DND-41 (cell line): ENCODE measurements around the gene NCK1.

Source experiments
- ATAC-seq: fragments of 200-7000 bp; cut with Tn5 transposase; 3 replicates; pipeline ENCODE4 v1.9.1; 2021; ENCODE audit warnings: low read depth; ENCODE audit not compliant: insufficient read depth
- DNase-seq: peaks from one replicate; pipeline ENCODE4 v3.0.0-alpha.2; 2020
- H2AFZ ChIP-seq: 2 replicates; pipeline ENCODE4 v1.6.0; 2012; ENCODE audit warnings: low read depth, low read length
- H3K27ac ChIP-seq: 2 replicates; pipeline ENCODE4 v1.5.1; 2012; ENCODE audit warnings: low read length, inconsistent platforms
- H3K27me3 ChIP-seq: fragments of 200-600 bp; sonication (generic); 2 replicates; pipeline ENCODE4 v1.6.0; 2012; ENCODE audit warnings: low read length, mild to moderate bottlenecking, inconsistent platforms; ENCODE audit not compliant: insufficient read depth, poor library complexity
- H3K36me3 ChIP-seq: 2 replicates; pipeline ENCODE4 v1.5.1; 2012; ENCODE audit warnings: low read length, inconsistent platforms; ENCODE audit not compliant: insufficient read depth
- H3K4me1 ChIP-seq: 2 replicates; pipeline ENCODE4 v1.5.1; 2012; ENCODE audit warnings: mild to moderate bottlenecking, low read length; ENCODE audit not compliant: insufficient read depth
- H3K4me2 ChIP-seq: 2 replicates; pipeline ENCODE4 v1.6.0; 2012; ENCODE audit warnings: mild to moderate bottlenecking, moderate library complexity, low read length, inconsistent platforms; ENCODE audit not compliant: insufficient read depth
- H3K4me3 ChIP-seq, 2 experiments: fragments of 200-600 bp in 1 of 2; shearing (Covaris generic) in 1 of 2; 2 replicates each; pipeline ENCODE4 v1.5.1; 2012 to 2016; ENCODE audit warnings: inconsistent platforms in 2 of 2, low read length in 2 of 2, mild to moderate bottlenecking in 2 of 2, low read depth in 1 of 2, moderate library complexity in 1 of 2
- H3K79me2 ChIP-seq: 2 replicates; pipeline ENCODE4 v1.6.0; 2012; ENCODE audit warnings: low read length, inconsistent platforms; ENCODE audit not compliant: insufficient read depth
- H3K9ac ChIP-seq: 2 replicates; pipeline ENCODE4 v1.6.0; 2012; ENCODE audit warnings: low read depth, mild to moderate bottlenecking, inconsistent platforms, low read length, moderate library complexity
- H3K9me3 ChIP-seq: 2 replicates; pipeline ENCODE4 v1.5.1; 2012; ENCODE audit warnings: low read length, moderate library complexity, mild to moderate bottlenecking, inconsistent platforms; ENCODE audit not compliant: insufficient read depth, severe bottlenecking
- H4K20me1 ChIP-seq: 2 replicates; pipeline ENCODE4 v1.6.0; 2012; ENCODE audit warnings: low read length; ENCODE audit not compliant: insufficient read depth
- EZH2 ChIP-seq: IDR thresholded peaks from 3 replicates; pipeline ENCODE4 v1.6.1; 2012; ENCODE audit warnings: borderline replicate concordance, low read depth, mild to moderate bottlenecking, moderate library complexity, low read length, inconsistent platforms; ENCODE audit not compliant: severe bottlenecking
- TF ChIP-seq, protein P1 (sequence below): IDR thresholded peaks from 2 replicates; pipeline ENCODE4 v1.5.1; 2012; ENCODE audit warnings: borderline replicate concordance, low read length, moderate library complexity, mild to moderate bottlenecking; ENCODE audit not compliant: poor library complexity, severe bottlenecking; ENCODE audit errors: extremely low read depth

Gene NCK1

DNA sequence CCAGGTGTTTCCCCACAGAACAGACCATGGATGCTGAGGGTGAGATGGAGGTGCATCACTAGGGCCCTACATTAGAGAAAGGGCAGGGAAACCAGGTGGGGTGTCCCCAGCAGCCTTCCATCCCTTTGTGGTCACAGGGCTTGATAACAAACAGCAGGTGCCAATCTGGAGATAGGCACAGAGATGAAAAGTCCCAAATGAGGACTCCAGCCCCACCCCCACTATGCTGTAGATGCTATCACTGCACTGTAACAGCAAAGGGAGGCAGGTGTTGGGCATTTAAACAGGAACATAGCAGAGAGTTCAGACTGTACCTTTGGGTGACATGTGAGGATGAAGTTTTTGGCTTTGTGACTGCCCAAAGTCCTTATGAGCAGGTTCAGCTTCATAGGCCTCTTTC, 117.2 kb downstream of the NCK1 start:
- DNase-seq (peak; percentile 72), ATAC-seq (peak; percentile 83)
- Histone ChIP-seq H3K79me2 (no peaks in the 10 kb centered on the region), H3K27ac (0 out of 2 replicates have a peak overlapping the region, but pooled peaks have one; percentile 9), H3K4me1 (peaks cover 9% of the 10 kb centered on the region), H3K36me3 (no peaks in the 10 kb centered on the region), H3K9me3 (peaks cover 6% of the 10 kb centered on the region), H3K27me3 (no peaks in the 10 kb centered on the region), H4K20me1 (no peaks in the 10 kb centered on the region), H3K4me3 (no peak overlapping the region), H3K4me2 (no peak overlapping the region), H3K9ac (no peak overlapping the region), H2AFZ (no peak overlapping the region)
- no peak for TF ChIP-seq EZH2
- TF ChIP-seq, protein P1, sequence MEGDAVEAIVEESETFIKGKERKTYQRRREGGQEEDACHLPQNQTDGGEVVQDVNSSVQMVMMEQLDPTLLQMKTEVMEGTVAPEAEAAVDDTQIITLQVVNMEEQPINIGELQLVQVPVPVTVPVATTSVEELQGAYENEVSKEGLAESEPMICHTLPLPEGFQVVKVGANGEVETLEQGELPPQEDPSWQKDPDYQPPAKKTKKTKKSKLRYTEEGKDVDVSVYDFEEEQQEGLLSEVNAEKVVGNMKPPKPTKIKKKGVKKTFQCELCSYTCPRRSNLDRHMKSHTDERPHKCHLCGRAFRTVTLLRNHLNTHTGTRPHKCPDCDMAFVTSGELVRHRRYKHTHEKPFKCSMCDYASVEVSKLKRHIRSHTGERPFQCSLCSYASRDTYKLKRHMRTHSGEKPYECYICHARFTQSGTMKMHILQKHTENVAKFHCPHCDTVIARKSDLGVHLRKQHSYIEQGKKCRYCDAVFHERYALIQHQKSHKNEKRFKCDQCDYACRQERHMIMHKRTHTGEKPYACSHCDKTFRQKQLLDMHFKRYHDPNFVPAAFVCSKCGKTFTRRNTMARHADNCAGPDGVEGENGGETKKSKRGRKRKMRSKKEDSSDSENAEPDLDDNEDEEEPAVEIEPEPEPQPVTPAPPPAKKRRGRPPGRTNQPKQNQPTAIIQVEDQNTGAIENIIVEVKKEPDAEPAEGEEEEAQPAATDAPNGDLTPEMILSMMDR = no peak

DNA sequence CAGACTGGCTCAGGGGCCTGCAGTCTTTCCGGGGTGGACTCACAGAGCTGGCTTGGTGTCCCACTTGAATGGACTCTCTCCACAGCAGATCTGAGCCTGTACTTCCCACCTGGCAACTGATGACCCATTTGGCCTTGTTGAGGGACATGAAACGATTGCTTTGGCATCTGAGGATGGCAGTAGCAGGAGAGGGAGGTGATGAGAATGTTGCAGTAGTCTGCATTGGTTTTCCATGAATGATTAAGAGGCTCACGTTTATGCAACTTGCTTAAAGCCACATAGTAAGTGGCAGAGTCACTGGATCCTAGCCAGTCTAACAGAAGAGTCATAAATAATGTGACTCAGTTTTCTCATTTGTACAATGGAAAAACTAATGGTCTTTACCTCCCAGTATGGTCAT, 117.7 kb downstream of the NCK1 start:
- ATAC-seq = 0 out of 3 replicates have a peak, but pooled peaks have one; percentile 4
- no peak for DNase-seq
- no peaks in the 10 kb centered on the region for H3K36me3 ChIP-seq

GRCh38 chr3:136982033-136982432, 120.0 kb downstream of the NCK1 start:
- Histone ChIP-seq H3K4me2 (no peak overlapping the region), H3K4me1 (peaks cover 9% of the 10 kb centered on the region), H3K36me3 (no peaks in the 10 kb centered on the region), H3K27ac (no peak overlapping the region), H3K79me2 (no peaks in the 10 kb centered on the region), H3K4me3 (no peak overlapping the region), H3K9ac (no peak overlapping the region), H2AFZ (no peak overlapping the region), H3K27me3 (no peaks in the 10 kb centered on the region), H3K9me3 (no peaks in the 10 kb centered on the region), H4K20me1 (no peaks in the 10 kb centered on the region)
- ATAC-seq (no peak), DNase-seq (no peak)
- TF ChIP-seq, protein P1 = no peak
- no peak for TF ChIP-seq EZH2

More for the DNA sequence above, 117.7 kb downstream of the NCK1 start:
- H2AFZ ChIP-seq = no peak overlapping the region
- H3K4me3 ChIP-seq = no peak overlapping the region
- H4K20me1 ChIP-seq = no peaks in the 10 kb centered on the region
- TF ChIP-seq, protein P1 = no peak
- H3K27me3 ChIP-seq = no peaks in the 10 kb centered on the region
- H3K4me1 ChIP-seq = peaks cover 9% of the 10 kb centered on the region
- H3K9ac ChIP-seq = no peak overlapping the region
- peak overlapping the region; percentile 9; the same call in 1 of the 2 replicates for H3K27ac ChIP-seq
- H3K4me2 ChIP-seq = no peak overlapping the region
- H3K9me3 ChIP-seq = peaks cover 1% of the 10 kb centered on the region
- no peaks in the 10 kb centered on the region for H3K79me2 ChIP-seq
